GM23338 (cell line): ENCODE measurements around the gene HIVEP1.

ENCODE experiments used
- CREB1 ChIP-seq: fragments of 250-450 bp; sonication (Bioruptor Pico); IDR thresholded peaks from 2 replicates; pipeline ENCODE4 v1.5.0; 2020; ENCODE audit warnings: low read depth, mild to moderate bottlenecking, moderate library complexity
- EZH2 ChIP-seq: fragments of 200-600 bp; sonication (generic); IDR thresholded peaks from one replicate; pipeline ENCODE4 v1.8.0; 2017; ENCODE audit warnings: antibody characterized with exemption, mild to moderate bottlenecking, low read depth; ENCODE audit not compliant: unreplicated experiment
- EZH2phosphoT487 ChIP-seq: fragments of 200-600 bp; sonication (generic); IDR thresholded peaks from one replicate; pipeline ENCODE4 v1.8.1; 2018; ENCODE audit warnings: antibody characterized with exemption; ENCODE audit not compliant: unreplicated experiment
- POLR2AphosphoS5 ChIP-seq: IDR thresholded peaks from 2 replicates; pipeline ENCODE4 v1.6.1; 2016; ENCODE audit warnings: antibody characterized with exemption, low read depth
- STAT1 ChIP-seq: IDR thresholded peaks from one replicate; pipeline ENCODE4 v1.6.1; 2016; ENCODE audit warnings: antibody characterized with exemption; ENCODE audit not compliant: unreplicated experiment
- TF ChIP-seq, protein P1 (sequence below): IDR thresholded peaks from one replicate; pipeline ENCODE4 v1.6.1; 2018; ENCODE audit warnings: antibody characterized with exemption; ENCODE audit not compliant: unreplicated experiment
- TF ChIP-seq, protein P2 (sequence below), 2 experiments: fragments of 200-600 bp in 1 of 2; sonication (generic) in 1 of 2; conservative IDR thresholded peaks; 2 replicates each; pipeline versions ENCODE4 v1.5.1 to v1.6.1; 2016 to 2017; ENCODE audit warnings: antibody characterized with exemption in 2 of 2, low read depth in 2 of 2, mild to moderate bottlenecking in 2 of 2, moderate library complexity in 1 of 2
- TF ChIP-seq, protein P3 (sequence below): IDR thresholded peaks from 2 replicates; pipeline ENCODE4 v1.6.1; 2016; ENCODE audit warnings: antibody characterized with exemption

DNA sequence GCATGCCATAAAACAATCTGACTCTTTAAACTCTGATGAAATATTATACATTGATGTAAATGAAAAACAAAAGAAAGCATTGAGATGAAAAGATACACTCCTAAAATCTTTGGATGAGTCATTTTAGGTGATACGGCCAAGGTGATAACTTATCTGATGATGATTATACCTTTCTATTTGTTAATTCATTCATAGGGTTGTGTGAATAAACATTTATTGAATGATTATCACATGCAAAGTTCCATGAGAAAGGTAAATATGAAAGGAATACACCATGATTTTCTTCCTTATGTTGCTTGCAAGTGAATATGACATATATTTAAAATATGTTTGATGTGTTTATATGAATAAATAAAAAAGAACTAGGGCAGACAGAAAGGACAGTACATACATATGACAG, 15.4 kb upstream of the HIVEP1 start:
- TF ChIP-seq EZH2 (no peak), POLR2AphosphoS5 (no peak), STAT1 (no peak), EZH2phosphoT487 (no peak), CREB1 (CRISPR knock-in tag) (no peak)
- TF ChIP-seq, protein P1, sequence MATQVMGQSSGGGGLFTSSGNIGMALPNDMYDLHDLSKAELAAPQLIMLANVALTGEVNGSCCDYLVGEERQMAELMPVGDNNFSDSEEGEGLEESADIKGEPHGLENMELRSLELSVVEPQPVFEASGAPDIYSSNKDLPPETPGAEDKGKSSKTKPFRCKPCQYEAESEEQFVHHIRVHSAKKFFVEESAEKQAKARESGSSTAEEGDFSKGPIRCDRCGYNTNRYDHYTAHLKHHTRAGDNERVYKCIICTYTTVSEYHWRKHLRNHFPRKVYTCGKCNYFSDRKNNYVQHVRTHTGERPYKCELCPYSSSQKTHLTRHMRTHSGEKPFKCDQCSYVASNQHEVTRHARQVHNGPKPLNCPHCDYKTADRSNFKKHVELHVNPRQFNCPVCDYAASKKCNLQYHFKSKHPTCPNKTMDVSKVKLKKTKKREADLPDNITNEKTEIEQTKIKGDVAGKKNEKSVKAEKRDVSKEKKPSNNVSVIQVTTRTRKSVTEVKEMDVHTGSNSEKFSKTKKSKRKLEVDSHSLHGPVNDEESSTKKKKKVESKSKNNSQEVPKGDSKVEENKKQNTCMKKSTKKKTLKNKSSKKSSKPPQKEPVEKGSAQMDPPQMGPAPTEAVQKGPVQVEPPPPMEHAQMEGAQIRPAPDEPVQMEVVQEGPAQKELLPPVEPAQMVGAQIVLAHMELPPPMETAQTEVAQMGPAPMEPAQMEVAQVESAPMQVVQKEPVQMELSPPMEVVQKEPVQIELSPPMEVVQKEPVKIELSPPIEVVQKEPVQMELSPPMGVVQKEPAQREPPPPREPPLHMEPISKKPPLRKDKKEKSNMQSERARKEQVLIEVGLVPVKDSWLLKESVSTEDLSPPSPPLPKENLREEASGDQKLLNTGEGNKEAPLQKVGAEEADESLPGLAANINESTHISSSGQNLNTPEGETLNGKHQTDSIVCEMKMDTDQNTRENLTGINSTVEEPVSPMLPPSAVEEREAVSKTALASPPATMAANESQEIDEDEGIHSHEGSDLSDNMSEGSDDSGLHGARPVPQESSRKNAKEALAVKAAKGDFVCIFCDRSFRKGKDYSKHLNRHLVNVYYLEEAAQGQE = no peak
- TF ChIP-seq, protein P2, sequence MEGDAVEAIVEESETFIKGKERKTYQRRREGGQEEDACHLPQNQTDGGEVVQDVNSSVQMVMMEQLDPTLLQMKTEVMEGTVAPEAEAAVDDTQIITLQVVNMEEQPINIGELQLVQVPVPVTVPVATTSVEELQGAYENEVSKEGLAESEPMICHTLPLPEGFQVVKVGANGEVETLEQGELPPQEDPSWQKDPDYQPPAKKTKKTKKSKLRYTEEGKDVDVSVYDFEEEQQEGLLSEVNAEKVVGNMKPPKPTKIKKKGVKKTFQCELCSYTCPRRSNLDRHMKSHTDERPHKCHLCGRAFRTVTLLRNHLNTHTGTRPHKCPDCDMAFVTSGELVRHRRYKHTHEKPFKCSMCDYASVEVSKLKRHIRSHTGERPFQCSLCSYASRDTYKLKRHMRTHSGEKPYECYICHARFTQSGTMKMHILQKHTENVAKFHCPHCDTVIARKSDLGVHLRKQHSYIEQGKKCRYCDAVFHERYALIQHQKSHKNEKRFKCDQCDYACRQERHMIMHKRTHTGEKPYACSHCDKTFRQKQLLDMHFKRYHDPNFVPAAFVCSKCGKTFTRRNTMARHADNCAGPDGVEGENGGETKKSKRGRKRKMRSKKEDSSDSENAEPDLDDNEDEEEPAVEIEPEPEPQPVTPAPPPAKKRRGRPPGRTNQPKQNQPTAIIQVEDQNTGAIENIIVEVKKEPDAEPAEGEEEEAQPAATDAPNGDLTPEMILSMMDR (conservative IDR thresholded peaks at IDR 0.05; ENCODE audit: low read depth in 2 of 2) = no peak
- TF ChIP-seq, protein P3, sequence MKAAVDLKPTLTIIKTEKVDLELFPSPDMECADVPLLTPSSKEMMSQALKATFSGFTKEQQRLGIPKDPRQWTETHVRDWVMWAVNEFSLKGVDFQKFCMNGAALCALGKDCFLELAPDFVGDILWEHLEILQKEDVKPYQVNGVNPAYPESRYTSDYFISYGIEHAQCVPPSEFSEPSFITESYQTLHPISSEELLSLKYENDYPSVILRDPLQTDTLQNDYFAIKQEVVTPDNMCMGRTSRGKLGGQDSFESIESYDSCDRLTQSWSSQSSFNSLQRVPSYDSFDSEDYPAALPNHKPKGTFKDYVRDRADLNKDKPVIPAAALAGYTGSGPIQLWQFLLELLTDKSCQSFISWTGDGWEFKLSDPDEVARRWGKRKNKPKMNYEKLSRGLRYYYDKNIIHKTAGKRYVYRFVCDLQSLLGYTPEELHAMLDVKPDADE = no peak
